K562 (cell line): ENCODE results near the gene MAGI2. TPM values are rescaled to one million over a fixed set of nuclear protein-coding genes. Genes with fewer than 3 reads are reported as not detected.

ENCODE experiments used
- ATAC-seq: fragments of 200-7000 bp; cut with Tn5 transposase; 3 replicates; pipeline ENCODE4 v1.9.1; 2020; ENCODE audit warnings: moderate library complexity
- BruUV-seq: library from RNA; stranded (reverse); fragments of 400-500 nt; replicated peaks from 2 replicates; lab custom pipeline; 2021; lab: Mats Ljungman, UMichigan
- CTCF ChIA-PET: fragments of 300-600 bp; formaldehyde crosslinking; extraction: SDS; loops from one replicate; lab custom pipeline; 2021; ENCODE audit warnings: low intra/inter-chr PET ratio; lab: Yijun Ruan, JAX
- POLR2A ChIA-PET: fragments of 300-600, 350-650 bp; sonication (Branson Sonifier 250); formaldehyde crosslinking; extraction: SDS; loops from one replicate; lab custom pipeline; 2021; ENCODE audit warnings: antibody characterized with exemption, inconsistent platforms; lab: Yijun Ruan, JAX
- DNase-seq, 4 experiments: peaks; one replicate each; pipeline versions ENCODE4 v3.0.0 to v3.0.0-alpha.2; 2011 to 2018; ENCODE audit warnings: low spot score in 3 of 4, mixed read lengths in 3 of 4; ENCODE audit errors: extremely low read depth in 1 of 4
- FAIRE-seq: peaks from 2 replicates; lab custom pipeline; 2011; peaks lifted over from hg19 to GRCh38; lab: Jason Lieb, UNC
- H2AFZ ChIP-seq: 2 replicates; pipeline ENCODE4 v1.6.0; 2011; ENCODE audit warnings: low read depth, low read length, control low read depth, inconsistent platforms
- H3K27ac ChIP-seq: fragments of 200-600 bp; 3 replicates; pipeline ENCODE4 v1.8.0; 2011; ENCODE audit warnings: low read depth, mild to moderate bottlenecking, control low read depth, inconsistent platforms, low read length, moderate library complexity, mixed read lengths; ENCODE audit errors: extremely low read depth
- H3K27me3 ChIP-seq, 2 experiments: fragments of 300-600 bp in 1 of 2; 2 replicates in 1 of 2; 3 replicates in 1 of 2; pipeline versions ENCODE4 v1.6.0 to v1.8.0; 2011; ENCODE audit warnings: inconsistent platforms in 2 of 2, low read length in 2 of 2, mild to moderate bottlenecking in 1 of 2, mixed read lengths in 1 of 2, moderate library complexity in 1 of 2; ENCODE audit not compliant: control insufficient read depth in 2 of 2, insufficient read depth in 2 of 2
- H3K36me3 ChIP-seq: fragments of 300-600 bp; 3 replicates; pipeline ENCODE4 v1.8.0; 2011; ENCODE audit warnings: mild to moderate bottlenecking, low read length, inconsistent platforms; ENCODE audit not compliant: control insufficient read depth, insufficient read depth
- H3K4me1 ChIP-seq, 2 experiments: fragments of 200-600 bp in 1 of 2; replicated peaks in 1 of 2; 2 replicates in 1 of 2; 3 replicates in 1 of 2; pipeline versions ENCODE4 v1.5.1 to v1.8.0; 2011; ENCODE audit warnings: inconsistent platforms in 2 of 2, low read length in 2 of 2, mild to moderate bottlenecking in 1 of 2, mixed read lengths in 1 of 2, moderate library complexity in 1 of 2; ENCODE audit not compliant: control insufficient read depth in 2 of 2, insufficient read depth in 2 of 2
- H3K4me2 ChIP-seq: 2 replicates; pipeline ENCODE4 v1.6.1; 2011; ENCODE audit warnings: low read length, control low read depth, inconsistent platforms, mixed read lengths; ENCODE audit not compliant: insufficient read depth
- H3K4me3 ChIP-seq: fragments of 200-600 bp; sonication (generic), shearing (Covaris generic); 2 replicates; pipeline ENCODE4 v1.5.1; 2016; ENCODE audit warnings: control low read depth, inconsistent platforms
- H3K79me2 ChIP-seq: fragments of 200-600 bp; 3 replicates; pipeline ENCODE4 v1.8.0; 2011; ENCODE audit warnings: low read length, inconsistent platforms; ENCODE audit not compliant: control insufficient read depth, insufficient read depth
- H3K9ac ChIP-seq, 2 experiments: 2 replicates each; pipeline versions ENCODE4 v1.6.0 to v1.6.1; 2011; ENCODE audit warnings: low read depth in 2 of 2, low read length in 2 of 2, control low read depth in 1 of 2, inconsistent platforms in 1 of 2, mild to moderate bottlenecking in 1 of 2, mixed read lengths in 1 of 2; ENCODE audit not compliant: insufficient read depth in 1 of 2
- H3K9me1 ChIP-seq: one replicate; pipeline ENCODE4 v1.6.0; 2011; ENCODE audit warnings: inconsistent platforms, mild to moderate bottlenecking, low read length, moderate library complexity; ENCODE audit not compliant: control insufficient read depth, insufficient read depth
- H3K9me3 ChIP-seq: replicated peaks from 2 replicates; pipeline ENCODE4 v1.5.1; 2011; ENCODE audit warnings: low read depth, low read length, inconsistent platforms; ENCODE audit not compliant: control insufficient read depth, insufficient read depth
- H4K20me1 ChIP-seq: replicated peaks from 2 replicates; pipeline ENCODE4 v1.6.1; 2011; ENCODE audit warnings: low read length, inconsistent platforms, mixed read lengths; ENCODE audit not compliant: control insufficient read depth, insufficient read depth
- RAD21 ChIP-seq, 2 experiments: fragments of 250-450 bp in 1 of 2; fragments of 450-650 bp in 1 of 2; sonication (Bioruptor Pico) in 1 of 2; formaldehyde crosslinking in 1 of 2; IDR thresholded peaks in 1 of 2; conservative IDR thresholded peaks in 1 of 2; 2 replicates each; pipeline versions ENCODE4 v1.4.0 to v1.8.0; 2020 to 2022; ENCODE audit warnings: mild to moderate bottlenecking in 2 of 2, moderate library complexity in 1 of 2
- ZFP1 ChIP-seq: fragments of 450-650 bp; formaldehyde crosslinking; IDR thresholded peaks from 2 replicates; pipeline ENCODE4 v1.4.0; 2020; ENCODE audit warnings: mild to moderate bottlenecking, mixed read lengths
- WGBS: fragments of 100-300 bp; shearing (Covaris generic); methylation state at CpG from one replicate; pipeline ENCODE4 v1.1.6; 2016; ENCODE audit warnings: low coverage, mixed read lengths; ENCODE audit not compliant: insufficient coverage; ENCODE audit errors: missing lambda C conversion rate; 5-methylcytosine and 5-hydroxymethylcytosine counted together
- in situ Hi-C: fragments of 300-500 bp; cut with MboI; formaldehyde crosslinking; loops from 4 replicates; pipeline ENCODE4 v1.15.0; 2018; ENCODE audit warnings: inconsistent platforms, mixed read lengths
- intact Hi-C: fragments of 100-400 bp; cut with micrococcal nuclease; formaldehyde crosslinking; loops from 2 replicates; pipeline ENCODE4 v1.14.2; 2022
- polyA plus RNA-seq, 8 experiments: library from polyadenylated mRNA; depleted of rRNA in 4 of 8; stranded (reverse) in 5 of 8; unstranded in 3 of 8; fragments of >200 nt; fragmentation: Nextera tagmentation in 2 of 8; fragmentation: Illumina TruSeq in 1 of 8; extraction: Ambion mirVana in 2 of 8; extraction: Trizol in 1 of 8; gene quantifications; 2 replicates each; pipeline versions ENCODE4 v1.2.1 to v1.2.3, GENCODE V29; 2011 to 2014; ENCODE audit warnings: inconsistent platforms in 1 of 8, missing spikeins in 1 of 8
- total RNA-seq, 7 experiments: library from RNA; depleted of rRNA in 6 of 7; stranded (reverse); fragments of >200 nt in 6 of 7; fragmentation: Illumina TruSeq in 2 of 7; extraction: Trizol in 2 of 7; gene quantifications; 2 replicates each; pipeline versions ENCODE4 v1.2.1 to v1.2.3, GENCODE V29; 2011 to 2021; ENCODE audit warnings: low replicate concordance in 1 of 7
- TF ChIP-seq, protein P1 (sequence below), 3 experiments: IDR thresholded peaks in 2 of 3; conservative IDR thresholded peaks in 1 of 3; 2 replicates each; pipeline ENCODE4 v1.5.1; 2011 to 2012; ENCODE audit warnings: low read length in 3 of 3, mild to moderate bottlenecking in 3 of 3, control low read depth in 2 of 3, improper control_type of control experiment in 1 of 3, inconsistent platforms in 1 of 3, low read depth in 1 of 3, mixed read lengths in 1 of 3, moderate library complexity in 1 of 3; ENCODE audit not compliant: insufficient read depth in 2 of 3

Gene MAGI2
- total and polyA plus RNA-seq, 9 of the 15 experiments (the other 6 are each of a cell fraction or from before 2014, with no cell fraction given): 0.27 to 1.4 (median 0.70) TPM

GRCh38 chr7:79272066-79272669 is 181.3 kb downstream of the MAGI2 start:
- POLR2A ChIA-PET: no interaction called here
- WGBS: 1% methylated on average over 4 of the region's 4 CpGs
- H3K9me3 ChIP-seq: no peaks in the 10 kb centered on the region; the same call in 1 of the 2 replicates
- H3K79me2 ChIP-seq: no peaks in the 10 kb centered on the region
- H4K20me1 ChIP-seq: no peaks in the 10 kb centered on the region
- CTCF ChIA-PET: no interaction called here
- no peak overlapping the region for H2AFZ ChIP-seq
- H3K27me3 ChIP-seq: no peaks in the 10 kb centered on the region
- no peak overlapping the region for H3K4me2 ChIP-seq
- H3K4me1 ChIP-seq: no peaks in the 10 kb centered on the region
- BruUV-seq: no TSS peak
- DNase-seq (peak; percentile 11 to 22 (median 15)), ATAC-seq (no peak), FAIRE-seq (no peak)
- H3K9ac ChIP-seq: no peak overlapping the region
- intact Hi-C loops: no loop called here
- no peak overlapping the region for H3K27ac ChIP-seq
- no peaks in the 10 kb centered on the region for H3K36me3 ChIP-seq
- no peaks in the 10 kb centered on the region for H3K9me1 ChIP-seq
- TF ChIP-seq, protein P1, sequence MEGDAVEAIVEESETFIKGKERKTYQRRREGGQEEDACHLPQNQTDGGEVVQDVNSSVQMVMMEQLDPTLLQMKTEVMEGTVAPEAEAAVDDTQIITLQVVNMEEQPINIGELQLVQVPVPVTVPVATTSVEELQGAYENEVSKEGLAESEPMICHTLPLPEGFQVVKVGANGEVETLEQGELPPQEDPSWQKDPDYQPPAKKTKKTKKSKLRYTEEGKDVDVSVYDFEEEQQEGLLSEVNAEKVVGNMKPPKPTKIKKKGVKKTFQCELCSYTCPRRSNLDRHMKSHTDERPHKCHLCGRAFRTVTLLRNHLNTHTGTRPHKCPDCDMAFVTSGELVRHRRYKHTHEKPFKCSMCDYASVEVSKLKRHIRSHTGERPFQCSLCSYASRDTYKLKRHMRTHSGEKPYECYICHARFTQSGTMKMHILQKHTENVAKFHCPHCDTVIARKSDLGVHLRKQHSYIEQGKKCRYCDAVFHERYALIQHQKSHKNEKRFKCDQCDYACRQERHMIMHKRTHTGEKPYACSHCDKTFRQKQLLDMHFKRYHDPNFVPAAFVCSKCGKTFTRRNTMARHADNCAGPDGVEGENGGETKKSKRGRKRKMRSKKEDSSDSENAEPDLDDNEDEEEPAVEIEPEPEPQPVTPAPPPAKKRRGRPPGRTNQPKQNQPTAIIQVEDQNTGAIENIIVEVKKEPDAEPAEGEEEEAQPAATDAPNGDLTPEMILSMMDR (IDR thresholded peaks at IDR 0.05 in 2 of 3, conservative IDR thresholded peaks at IDR 0.05 in 1 of 3; ENCODE audit: insufficient read depth in 2 of 3, low read depth in 1 of 3, low read length in 3 of 3): peak; percentile 19 to 51 (median 21); a peak in 3 of 6 replicates
- TF ChIP-seq RAD21 (CRISPR knock-in tag; conservative IDR thresholded peaks at IDR 0.05 in 1 of 2, IDR thresholded peaks at IDR 0.05 in 1 of 2): peak in 1 of 2 experiments; percentile 37; a peak in 2 of 4 replicates
- no peak for TF ChIP-seq ZFP1 (CRISPR knock-in tag)
- TF ChIP-seq, all 486 proteins: peak for 2
- in situ Hi-C loops: no loop called here
- no peak overlapping the region for H3K4me3 ChIP-seq
